ENCODE data around the gene WDR81. TPM values are rescaled to one million over a fixed set of nuclear protein-coding genes. Genes with fewer than 3 reads are reported as not detected.
"Not testable (repeated sequence)": the region's sequence is repeated elsewhere in the genome, so short reads cannot be mapped to it uniquely, and the experiment has no call there.

WDR81 gene
- total RNA-seq, 6 experiments from 2014 or later: 23.0 to 27.2 (median 23.9) TPM

- intact Hi-C loops (cut with DNase I): no loop called here
- ATAC-seq: no peak
- TF ChIP-seq POLR2A (IDR thresholded peaks at IDR 0.05) (no peak), CTCF (IDR thresholded peaks at IDR 0.05) (no peak)
- 39% methylated on average over 4 of the region's 5 CpGs for WGBS (ENCODE audit: insufficient coverage, low coverage, low lambda C conversion rate, missing lambda C conversion rate)
- no peaks in the 10 kb centered on the region for H3K27me3 ChIP-seq
- H3K4me3 ChIP-seq: no peak overlapping the region
- H3K27ac ChIP-seq: no peak overlapping the region
- H3K36me3 ChIP-seq: no peaks in the 10 kb centered on the region
- H3K4me1 ChIP-seq: no peaks in the 10 kb centered on the region
- H3K9me3 ChIP-seq: no peaks in the 10 kb centered on the region
- no peak for DNase-seq
Observed at GRCh38 chr17:1697681-1698080, 26.8 kb upstream of the WDR81 start.

GRCh38 chr17:1699891-1700290, 24.6 kb upstream of the WDR81 start:
- intact Hi-C loops (cut with DNase I): loop anchor here in 1 of 2 donors (10.0 kb wide), 1 partner anchor 45 kb away; no protein-coding TSS in a partner anchor
- not testable (repeated sequence) for H3K9me3 ChIP-seq, DNase-seq, H3K27me3 ChIP-seq, H3K4me3 ChIP-seq, H3K27ac ChIP-seq, H3K4me1 ChIP-seq, H3K36me3 ChIP-seq, ATAC-seq
- WGBS (ENCODE audit: insufficient coverage, low coverage, low lambda C conversion rate, missing lambda C conversion rate): 83% methylated on average over 3 of the region's 5 CpGs

GRCh38 chr17:1703063-1703462, 21.4 kb upstream of the WDR81 start:
- Histone ChIP-seq H3K27me3 (no peaks in the 10 kb centered on the region), H3K27ac (no peak overlapping the region), H3K4me3 (no peak overlapping the region), H3K4me1 (no peaks in the 10 kb centered on the region), H3K9me3 (no peaks in the 10 kb centered on the region), H3K36me3 (no peaks in the 10 kb centered on the region)
- TF ChIP-seq CTCF (IDR thresholded peaks at IDR 0.05) (no peak), POLR2A (IDR thresholded peaks at IDR 0.05) (no peak)
- WGBS (ENCODE audit: insufficient coverage, low coverage, low lambda C conversion rate, missing lambda C conversion rate): 63% methylated on average over 4 of the region's 4 CpGs
- intact Hi-C loops (cut with DNase I): loop anchor here in 1 of 2 donors (10.0 kb wide), 1 partner anchor 48 kb away; no protein-coding TSS in a partner anchor
- DNase-seq: no peak
- ATAC-seq: no peak

- no peaks in the 10 kb centered on the region for H3K36me3 ChIP-seq
- no peak overlapping the region for H3K27ac ChIP-seq
- H3K9me3 ChIP-seq: no peaks in the 10 kb centered on the region
- ATAC-seq (no peak), DNase-seq (no peak)
- intact Hi-C loops (cut with DNase I): loop anchor here in 1 of 2 donors (10.0 kb wide), 1 partner anchor 50 kb away; no protein-coding TSS in a partner anchor
- TF ChIP-seq POLR2A (IDR thresholded peaks at IDR 0.05) (no peak), CTCF (IDR thresholded peaks at IDR 0.05) (no peak)
- peaks cover 0 to 3% (median 0%) of the 10 kb centered on the region in 4 donors for H3K4me1 ChIP-seq
- 89% methylated on average over 7 of the region's 7 CpGs for WGBS (ENCODE audit: insufficient coverage, low coverage, low lambda C conversion rate, missing lambda C conversion rate)
- H3K4me3 ChIP-seq: no peak overlapping the region
- no peaks in the 10 kb centered on the region for H3K27me3 ChIP-seq
Observed at GRCh38 chr17:1705004-1705403, 19.5 kb upstream of the WDR81 start.

- Histone ChIP-seq H3K9me3 (no peaks in the 10 kb centered on the region), H3K27me3 (no peaks in the 10 kb centered on the region), H3K36me3 (peaks cover 0 to 9% (median 3%) of the 10 kb centered on the region in 4 donors), H3K27ac (no peak overlapping the region), H3K4me1 (peaks cover 0 to 3% (median 0%) of the 10 kb centered on the region in 4 donors), H3K4me3 (no peak overlapping the region)
- DNase-seq: no peak
- no peak for ATAC-seq
- 77% methylated on average over 5 of the region's 5 CpGs for WGBS (ENCODE audit: insufficient coverage, low coverage, low lambda C conversion rate, missing lambda C conversion rate)
- TF ChIP-seq CTCF (IDR thresholded peaks at IDR 0.05) (no peak), POLR2A (IDR thresholded peaks at IDR 0.05) (no peak)
- intact Hi-C loops (cut with DNase I): loop anchor here in 1 of 2 donors (10.0 kb wide), 1 partner anchor 52 kb away; no protein-coding TSS in a partner anchor
Observed at GRCh38 chr17:1707107-1707506, 17.4 kb upstream of the WDR81 start.

GRCh38 chr17:1708791-1709346, 15.6 kb upstream of the WDR81 start:
- intact Hi-C loops (cut with DNase I): loop anchor here in 1 of 2 donors (10.0 kb wide), 1 partner anchor 54 kb away; no protein-coding TSS in a partner anchor
- DNase-seq: not testable (repeated sequence)

More at GRCh38 chr17:1708791-1709346, 15.6 kb upstream of the WDR81 start:
- H3K27me3 ChIP-seq, H3K27ac ChIP-seq, H3K4me3 ChIP-seq, H3K9me3 ChIP-seq, ATAC-seq: not testable (repeated sequence)
- Histone ChIP-seq H3K36me3 (peaks cover 0 to 25% (median 13%) of the 10 kb centered on the region in 4 donors), H3K4me1 (peaks cover 0 to 11% (median 5%) of the 10 kb centered on the region in 4 donors)
- WGBS (ENCODE audit: insufficient coverage, low coverage, low lambda C conversion rate, missing lambda C conversion rate): 90% methylated on average over 10 of the region's 10 CpGs

Measured in right lobe of liver (tissue), 6 donors.